IMR-90 (cell line): ENCODE data around the gene GPR39. TPM values are rescaled to one million over a fixed set of nuclear protein-coding genes. Genes with fewer than 3 reads are reported as not detected.

Source experiments
- ATAC-seq: fragments of 200-7000 bp; cut with Tn5 transposase; 2 replicates; pipeline ENCODE4 v1.9.1; 2020; ENCODE audit warnings: low read depth, mild to moderate bottlenecking, moderate library complexity
- BruUV-seq: library from RNA; stranded (reverse); fragments of 400-500 nt; replicated peaks from 2 replicates; lab custom pipeline; 2021; lab: Mats Ljungman, UMichigan
- CTCF ChIA-PET: fragments of 300-600 bp; formaldehyde crosslinking; extraction: SDS; loops from one replicate; lab custom pipeline; 2021; ENCODE audit warnings: antibody characterized with exemption; lab: Yijun Ruan, JAX
- POLR2A ChIA-PET: fragments of 300-600 bp; sonication (Branson Sonifier 250); formaldehyde crosslinking; loops from one replicate; lab custom pipeline; 2022; ENCODE audit warnings: antibody characterized with exemption; ENCODE audit not compliant: unreplicated experiment; lab: Charles Lee
- DNase-seq: peaks from one replicate; pipeline ENCODE4 v3.0.0; 2013
- H2AFZ ChIP-seq: replicated peaks from 2 replicates; pipeline ENCODE3; 2013; ENCODE audit warnings: low read length, mild to moderate bottlenecking; ENCODE audit not compliant: poor library complexity
- H2AK5ac ChIP-seq: 2 replicates; pipeline ENCODE4 v1.6.1; 2013; ENCODE audit warnings: low read depth, low read length, inconsistent platforms
- H2AK9ac ChIP-seq: replicated peaks from 2 replicates; pipeline ENCODE3; 2013; ENCODE audit warnings: mild to moderate bottlenecking, low read depth, low read length, moderate library complexity; ENCODE audit not compliant: poor library complexity
- H2BK120ac ChIP-seq: 2 replicates; pipeline ENCODE4 v1.6.1; 2013; ENCODE audit warnings: low read depth, low read length, inconsistent platforms
- H2BK15ac ChIP-seq: 3 replicates; pipeline ENCODE4 v1.6.1; 2013; ENCODE audit warnings: low read depth, low read length, inconsistent platforms
- H2BK20ac ChIP-seq: 2 replicates; pipeline ENCODE4 v1.6.1; 2013; ENCODE audit warnings: low read depth, mild to moderate bottlenecking, inconsistent platforms, low read length, moderate library complexity
- H2BK5ac ChIP-seq: 2 replicates; pipeline ENCODE4 v1.6.1; 2013; ENCODE audit warnings: mild to moderate bottlenecking, low read depth, low read length, inconsistent platforms; ENCODE audit not compliant: poor library complexity, severe bottlenecking
- H3K14ac ChIP-seq: replicated peaks from 2 replicates; pipeline ENCODE4 v1.6.1; 2013; ENCODE audit warnings: low read depth, low read length, inconsistent platforms
- H3K18ac ChIP-seq: 2 replicates; pipeline ENCODE4 v1.6.1; 2013; ENCODE audit warnings: low read depth, low read length, control low read depth
- H3K23ac ChIP-seq: 2 replicates; pipeline ENCODE4 v1.6.1; 2013; ENCODE audit warnings: low read depth, low read length, inconsistent platforms
- H3K27ac ChIP-seq: 2 replicates; pipeline ENCODE4 v1.5.1; 2013; ENCODE audit warnings: mild to moderate bottlenecking, control low read depth, low read length; ENCODE audit not compliant: insufficient read depth
- H3K27me3 ChIP-seq: 2 replicates; pipeline ENCODE4 v1.6.1; 2013; ENCODE audit warnings: low read length; ENCODE audit not compliant: control insufficient read depth, insufficient read depth
- H3K36me3 ChIP-seq: 2 replicates; pipeline ENCODE4 v1.6.1; 2013; ENCODE audit warnings: low read length, mixed read lengths; ENCODE audit not compliant: control insufficient read depth, insufficient read depth
- H3K4ac ChIP-seq: 2 replicates; pipeline ENCODE4 v1.6.1; 2013; ENCODE audit warnings: low read depth, low read length, inconsistent platforms
- H3K4me1 ChIP-seq: 2 replicates; pipeline ENCODE4 v1.6.1; 2013; ENCODE audit warnings: low read length, mixed read lengths; ENCODE audit not compliant: control insufficient read depth, insufficient read depth
- H3K4me2 ChIP-seq: 2 replicates; pipeline ENCODE4 v1.6.1; 2013; ENCODE audit warnings: low read depth, mild to moderate bottlenecking, control low read depth, low read length, moderate library complexity
- H3K4me3 ChIP-seq: 2 replicates; pipeline ENCODE4 v1.5.1; 2013; ENCODE audit warnings: low read depth, mild to moderate bottlenecking, control low read depth, low read length, moderate library complexity; ENCODE audit not compliant: insufficient read depth
- H3K56ac ChIP-seq: 2 replicates; pipeline ENCODE4 v1.6.1; 2013; ENCODE audit warnings: low read length, inconsistent platforms; ENCODE audit not compliant: insufficient read depth; ENCODE audit errors: extremely low read depth
- H3K79me1 ChIP-seq, 2 experiments: 2 replicates each; pipeline ENCODE4 v1.6.1; 2013; ENCODE audit warnings: low read length in 2 of 2, inconsistent platforms in 1 of 2, low read depth in 1 of 2
- H3K9ac ChIP-seq: 2 replicates; pipeline ENCODE4 v1.6.1; 2013; ENCODE audit warnings: low read depth, low read length, control low read depth
- H3K9me1 ChIP-seq: 2 replicates; pipeline ENCODE4 v1.6.1; 2013; ENCODE audit warnings: low read length, inconsistent platforms; ENCODE audit not compliant: insufficient read depth
- H3K9me3 ChIP-seq: 2 replicates; pipeline ENCODE4 v1.6.1; 2013; ENCODE audit warnings: low read length; ENCODE audit not compliant: control insufficient read depth, insufficient read depth
- H4K20me1 ChIP-seq: 2 replicates; pipeline ENCODE4 v1.6.1; 2013; ENCODE audit warnings: low read length, inconsistent platforms; ENCODE audit not compliant: insufficient read depth
- H4K5ac ChIP-seq: 2 replicates; pipeline ENCODE4 v1.6.1; 2013; ENCODE audit warnings: mild to moderate bottlenecking, low read depth, low read length, control low read depth
- H4K8ac ChIP-seq, 2 experiments: 2 replicates each; pipeline ENCODE4 v1.6.1; 2013; ENCODE audit warnings: low read depth in 2 of 2, low read length in 2 of 2, control low read depth in 1 of 2, inconsistent platforms in 1 of 2
- H4K91ac ChIP-seq: 2 replicates; pipeline ENCODE4 v1.6.1; 2013; ENCODE audit warnings: low read depth, low read length, inconsistent platforms; ENCODE audit not compliant: insufficient read depth
- CTCF ChIP-seq: conservative IDR thresholded peaks from 2 replicates; pipeline ENCODE4 v1.5.1; 2012; ENCODE audit warnings: mild to moderate bottlenecking, low read depth, low read length, improper control_type of control experiment
- MAFK ChIP-seq: IDR thresholded peaks from 2 replicates; pipeline ENCODE4 v1.6.1; 2012; ENCODE audit warnings: low read depth, low read length, improper control_type of control experiment
- MAZ ChIP-seq: IDR thresholded peaks from 2 replicates; pipeline ENCODE4 v1.6.1; 2012; ENCODE audit warnings: low read depth, mild to moderate bottlenecking, low read length, improper control_type of control experiment, moderate library complexity, borderline replicate concordance
- RAD21 ChIP-seq: IDR thresholded peaks from 2 replicates; pipeline ENCODE4 v1.6.1; 2012; ENCODE audit warnings: low read length, improper control_type of control experiment
- RCOR1 ChIP-seq: IDR thresholded peaks from 2 replicates; pipeline ENCODE4 v1.6.1; 2012; ENCODE audit warnings: mild to moderate bottlenecking, low read length, improper control_type of control experiment; ENCODE audit not compliant: insufficient replicate concordance
- SMC3 ChIP-seq: fragments of 150-350 bp; IDR thresholded peaks from 2 replicates; pipeline ENCODE4 v1.6.1; 2016; ENCODE audit warnings: low read depth, mild to moderate bottlenecking, antibody characterized with exemption, low read length, moderate library complexity
- WGBS, 2 experiments: methylation state at CpG; one replicate each; pipeline versions ENCODE4 v1.1.5 to v1.1.7; 2013; ENCODE audit warnings: missing lambda C conversion rate in 2 of 2; ENCODE audit not compliant: insufficient read length in 1 of 2; ENCODE audit errors: extremely low coverage in 2 of 2; 5-methylcytosine and 5-hydroxymethylcytosine counted together
- dilution Hi-C: fragments of 300-500 bp; cut with HindIII; formaldehyde crosslinking; loops from one replicate; pipeline ENCODE4 v1.14.3; 2018; ENCODE audit warnings: low sequenced_read_pairs; ENCODE audit not compliant: unreplicated experiment
- in situ Hi-C: fragments of 300-500 bp; cut with MboI; formaldehyde crosslinking; loops from 3 replicates; pipeline ENCODE4 v1.14.3; 2019; ENCODE audit warnings: low sequenced_read_pairs, inconsistent platforms, mixed read lengths
- intact Hi-C: fragments of 100-400 bp; cut with micrococcal nuclease; formaldehyde crosslinking; loops from 2 replicates; pipeline ENCODE4 v1.10.0; 2022
- polyA plus RNA-seq, 3 experiments: library from polyadenylated mRNA; depleted of rRNA; stranded (reverse); fragments of >200 nt; gene quantifications; 2 replicates each; pipeline ENCODE4 v1.2.3, GENCODE V29; 2012; ENCODE audit warnings: low replicate concordance in 1 of 3
- total RNA-seq: library from RNA; depleted of rRNA; stranded (reverse); fragments of >200 nt; gene quantifications from 2 replicates; pipeline ENCODE4 v1.2.3, GENCODE V29; 2012

Gene GPR39
- total and polyA plus RNA-seq, 2 of the 4 experiments (the other 2 are of a cell fraction): 4.4 to 9.0 TPM

- TF ChIP-seq RAD21 (no peak), MAFK (peak; percentile 97), SMC3 (no peak), RCOR1 (no peak), CTCF (no peak), MAZ (no peak)
- dilution Hi-C loops: no loop called here
- intact Hi-C loops: no loop called here
- Histone ChIP-seq H3K9me3 (no peaks in the 10 kb centered on the region), H2BK15ac (no peak overlapping the region), H3K79me1 (no peaks in the 10 kb centered on the region), H3K56ac (no peak overlapping the region), H3K4me2 (no peak overlapping the region), H3K9ac (no peak overlapping the region), H4K91ac (no peak overlapping the region), H4K5ac (no peak overlapping the region), H4K8ac (no peak overlapping the region), H3K36me3 (no peaks in the 10 kb centered on the region), H2BK120ac (no peak overlapping the region), H4K20me1 (no peaks in the 10 kb centered on the region), H2AK9ac (no peak overlapping the region), H2AK5ac (no peak overlapping the region), H3K23ac (no peak overlapping the region), H3K27ac (no peak overlapping the region), H3K14ac (no peak overlapping the region), H2AFZ (no peak overlapping the region), H3K18ac (no peak overlapping the region), H3K4me3 (no peak overlapping the region), H3K27me3 (peaks cover 4% of the 10 kb centered on the region), H2BK5ac (no peak overlapping the region), H3K4me1 (no peaks in the 10 kb centered on the region), H3K4ac (no peak overlapping the region), H3K9me1 (no peaks in the 10 kb centered on the region), H2BK20ac (no peak overlapping the region)
- WGBS, 2 experiments: no CpG with 5 or more reads among the region's 3 CpGs
- in situ Hi-C loops: no loop called here
- BruUV-seq: no TSS peak
- ChIA-PET POLR2A (no interaction called here), CTCF (no interaction called here)
- ATAC-seq: no peak
- DNase-seq: no peak
These were observed 25.2 kb upstream of the GPR39 start for GRCh38 chr2:132391378-132391777.
